IgD-negative memory B cell (primary cell): ENCODE results near the gene DDOST. TPM values are rescaled to one million over a fixed set of nuclear protein-coding genes. Genes with fewer than 3 reads are reported as not detected.
A peak's percentile ranks its signal among the peaks of the same experiment; 100 is the strongest.

ENCODE experiments used
- H3K27ac Mint-ChIP-seq, 3 donors: one replicate each; pipeline ENCODE4 v1.8.0; 2020 to 2022; ENCODE audit warnings: mild to moderate bottlenecking in 3 of 3, mixed read lengths in 3 of 3, moderate library complexity in 1 of 3
- H3K27me3 Mint-ChIP-seq: one replicate; pipeline ENCODE4 v1.8.0; 2021; ENCODE audit warnings: mixed read lengths
- H3K36me3 Mint-ChIP-seq: one replicate; pipeline ENCODE4 v1.8.0; 2020; ENCODE audit warnings: mild to moderate bottlenecking, mixed read lengths
- H3K4me1 Mint-ChIP-seq, 3 donors: one replicate each; pipeline ENCODE4 v1.8.0; 2020 to 2022; ENCODE audit warnings: mixed read lengths in 3 of 3, mild to moderate bottlenecking in 1 of 3
- H3K4me3 Mint-ChIP-seq, 4 donors: one replicate each; pipeline ENCODE4 v1.8.0; 2020 to 2022; ENCODE audit warnings: mild to moderate bottlenecking in 4 of 4, mixed read lengths in 4 of 4, moderate library complexity in 3 of 4
- H3K9me3 Mint-ChIP-seq, 3 donors: one replicate each; pipeline ENCODE4 v1.8.0; 2020 to 2021; ENCODE audit warnings: mixed read lengths in 3 of 3, mild to moderate bottlenecking in 1 of 3
- polyA plus RNA-seq: library from polyadenylated mRNA; unstranded; fragments of 300-500 nt; fragmentation: Illumina TruSeq; gene quantifications from one replicate; pipeline ENCODE4 v1.2.3, GENCODE V29; 2021

Gene DDOST
- polyA plus RNA-seq, 1 donor from 2014 or later: 209 TPM

- Mint-ChIP-seq H3K27ac (peak overlapping the region; percentile 80 to 98 (median 98)), H3K9me3 (no peaks in the 10 kb centered on the region), H3K27me3 (no peaks in the 10 kb centered on the region), H3K4me1 (peaks cover 26 to 29% (median 28%) of the 10 kb centered on the region in 3 donors), H3K36me3 (peaks cover 3% of the 10 kb centered on the region), H3K4me3 (peak overlapping the region; percentile 98 to 100 (median 99))
These were observed 806 bp downstream of the DDOST start for GRCh38 chr1:20660363-20660762.

GRCh38 chr1:20658166-20658915 is 2.8 kb downstream of the DDOST start:
- Mint-ChIP-seq H3K4me3 (peak overlapping the region in 1 of 4 donors; percentile 76), H3K4me1 (peaks cover 26 to 29% (median 28%) of the 10 kb centered on the region in 3 donors), H3K36me3 (peaks cover 3% of the 10 kb centered on the region)

GRCh38 chr1:20657024-20657423 is 4.1 kb downstream of the DDOST start:
- Mint-ChIP-seq H3K27me3 (no peaks in the 10 kb centered on the region), H3K36me3 (peaks cover 6% of the 10 kb centered on the region), H3K9me3 (no peaks in the 10 kb centered on the region), H3K27ac (peak overlapping the region in 1 of 3 donors; percentile 31), H3K4me1 (peaks cover 21 to 26% (median 21%) of the 10 kb centered on the region in 3 donors), H3K4me3 (peak overlapping the region in 2 of 4 donors; percentile 12 to 66)

More at GRCh38 chr1:20658166-20658915, 2.8 kb downstream of the DDOST start:
- Mint-ChIP-seq H3K9me3 (no peaks in the 10 kb centered on the region), H3K27ac (peak overlapping the region in 1 of 3 donors; percentile 53), H3K27me3 (no peaks in the 10 kb centered on the region)

GRCh38 chr1:20654104-20654690 is 7.0 kb downstream of the DDOST start:
- Mint-ChIP-seq H3K4me3 (no peak overlapping the region), H3K27ac (no peak overlapping the region), H3K9me3 (no peaks in the 10 kb centered on the region), H3K36me3 (peaks cover 3% of the 10 kb centered on the region), H3K4me1 (peaks cover 2 to 4% (median 2%) of the 10 kb centered on the region in 3 donors), H3K27me3 (no peaks in the 10 kb centered on the region)

GRCh38 chr1:20652300-20652699 is 8.9 kb downstream of the DDOST start:
- Mint-ChIP-seq H3K27ac (no peak overlapping the region), H3K36me3 (peaks cover 3% of the 10 kb centered on the region), H3K4me1 (peaks cover 0 to 3% (median 1%) of the 10 kb centered on the region in 3 donors)

GRCh38 chr1:20648946-20649345 is 12.2 kb downstream of the DDOST start:
- H3K27ac Mint-ChIP-seq: no peak overlapping the region
- no peak overlapping the region for H3K4me3 Mint-ChIP-seq
- H3K27me3 Mint-ChIP-seq: no peaks in the 10 kb centered on the region
- H3K4me1 Mint-ChIP-seq: peaks cover 0 to 1% (median 1%) of the 10 kb centered on the region in 3 donors
- H3K36me3 Mint-ChIP-seq: peaks cover 4% of the 10 kb centered on the region
- no peaks in the 10 kb centered on the region for H3K9me3 Mint-ChIP-seq

More at GRCh38 chr1:20652300-20652699, 8.9 kb downstream of the DDOST start:
- Mint-ChIP-seq H3K9me3 (no peaks in the 10 kb centered on the region), H3K4me3 (no peak overlapping the region), H3K27me3 (no peaks in the 10 kb centered on the region)

- no peaks in the 10 kb centered on the region for H3K9me3 Mint-ChIP-seq
- H3K27me3 Mint-ChIP-seq: no peaks in the 10 kb centered on the region
- H3K4me3 Mint-ChIP-seq: peak overlapping the region in 1 of 4 donors; percentile 75
- H3K36me3 Mint-ChIP-seq: peaks cover 4% of the 10 kb centered on the region
- peaks cover 0 to 1% (median 1%) of the 10 kb centered on the region in 3 donors for H3K4me1 Mint-ChIP-seq
- H3K27ac Mint-ChIP-seq: no peak overlapping the region
These were observed 12.7 kb downstream of the DDOST start for GRCh38 chr1:20648438-20648837.

GRCh38 chr1:20645414-20645813 is 15.8 kb downstream of the DDOST start:
- Mint-ChIP-seq H3K27me3 (no peaks in the 10 kb centered on the region), H3K4me3 (no peak overlapping the region), H3K9me3 (no peaks in the 10 kb centered on the region), H3K36me3 (peaks cover 1% of the 10 kb centered on the region), H3K27ac (no peak overlapping the region), H3K4me1 (peaks cover under 1 to 3% (median 1%) of the 10 kb centered on the region in 3 donors)

- peaks cover 3% of the 10 kb centered on the region for H3K36me3 Mint-ChIP-seq
- H3K9me3 Mint-ChIP-seq: no peaks in the 10 kb centered on the region
- no peaks in the 10 kb centered on the region for H3K27me3 Mint-ChIP-seq
- peaks cover 0 to 3% (median 3%) of the 10 kb centered on the region in 3 donors for H3K4me1 Mint-ChIP-seq
- H3K4me3 Mint-ChIP-seq: no peak overlapping the region
- no peak overlapping the region for H3K27ac Mint-ChIP-seq
These were observed 16.8 kb downstream of the DDOST start for GRCh38 chr1:20644416-20644815.

- Mint-ChIP-seq H3K4me3 (no peak overlapping the region), H3K9me3 (no peaks in the 10 kb centered on the region), H3K4me1 (peaks cover 0 to 3% (median 3%) of the 10 kb centered on the region in 3 donors), H3K36me3 (peaks cover 3% of the 10 kb centered on the region), H3K27me3 (no peaks in the 10 kb centered on the region), H3K27ac (no peak overlapping the region)
These were observed 18.1 kb downstream of the DDOST start for GRCh38 chr1:20643080-20643479.

- no peak overlapping the region for H3K27ac Mint-ChIP-seq
- H3K9me3 Mint-ChIP-seq: no peaks in the 10 kb centered on the region
- H3K27me3 Mint-ChIP-seq: no peaks in the 10 kb centered on the region
- H3K4me1 Mint-ChIP-seq: peaks cover 0 to 3% (median 3%) of the 10 kb centered on the region in 3 donors
- peaks cover 3% of the 10 kb centered on the region for H3K36me3 Mint-ChIP-seq
- no peak overlapping the region for H3K4me3 Mint-ChIP-seq
These were observed 19.2 kb downstream of the DDOST start for GRCh38 chr1:20641975-20642374.

- H3K36me3 Mint-ChIP-seq: peaks cover 3% of the 10 kb centered on the region
- H3K27ac Mint-ChIP-seq: peak overlapping the region; percentile 33 to 80 (median 64)
- H3K9me3 Mint-ChIP-seq: no peaks in the 10 kb centered on the region
- no peak overlapping the region for H3K4me3 Mint-ChIP-seq
- no peaks in the 10 kb centered on the region for H3K27me3 Mint-ChIP-seq
- H3K4me1 Mint-ChIP-seq: peaks cover 0 to 3% (median 3%) of the 10 kb centered on the region in 3 donors
These were observed 21.0 kb downstream of the DDOST start for GRCh38 chr1:20640183-20640597.

GRCh38 chr1:20636785-20637347 is 24.3 kb downstream of the DDOST start:
- Mint-ChIP-seq H3K36me3 (peaks cover 2% of the 10 kb centered on the region), H3K27me3 (no peaks in the 10 kb centered on the region), H3K4me3 (no peak overlapping the region), H3K27ac (no peak overlapping the region), H3K9me3 (peaks cover 0 to 1% (median 0%) of the 10 kb centered on the region in 3 donors), H3K4me1 (peaks cover 8 to 11% (median 10%) of the 10 kb centered on the region in 3 donors)

- H3K27ac Mint-ChIP-seq: peak overlapping the region in 2 of 3 donors; percentile 23 to 79
- H3K9me3 Mint-ChIP-seq: peaks cover 0 to 1% (median 0%) of the 10 kb centered on the region in 3 donors
- H3K36me3 Mint-ChIP-seq: no peaks in the 10 kb centered on the region
- peak overlapping the region; percentile 85 to 95 (median 92) for H3K4me3 Mint-ChIP-seq
- peaks cover 7 to 9% (median 8%) of the 10 kb centered on the region in 3 donors for H3K4me1 Mint-ChIP-seq
- H3K27me3 Mint-ChIP-seq: peaks cover 2% of the 10 kb centered on the region
These were observed 26.5 kb downstream of the DDOST start for GRCh38 chr1:20634594-20635084.

- Mint-ChIP-seq H3K27me3 (peaks cover 2% of the 10 kb centered on the region), H3K36me3 (no peaks in the 10 kb centered on the region), H3K4me1 (peaks cover 7 to 9% (median 8%) of the 10 kb centered on the region in 3 donors), H3K27ac (peak overlapping the region; percentile 44 to 83 (median 79)), H3K9me3 (peaks cover 0 to 2% (median 1%) of the 10 kb centered on the region in 3 donors), H3K4me3 (peak overlapping the region; percentile 85 to 95 (median 92))
These were observed 27.0 kb downstream of the DDOST start for GRCh38 chr1:20634065-20634593.
